IMR-90 (cell line): Measurements from ENCODE around the gene SAFB2. TPM values are rescaled to one million over a fixed set of nuclear protein-coding genes. Genes with fewer than 3 reads are reported as not detected.

Experiments used
- ATAC-seq: fragments of 200-7000 bp; cut with Tn5 transposase; 2 replicates; pipeline ENCODE4 v1.9.1; 2020; ENCODE audit warnings: low read depth, mild to moderate bottlenecking, moderate library complexity
- BruUV-seq: library from RNA; stranded (reverse); fragments of 400-500 nt; replicated peaks from 2 replicates; lab custom pipeline; 2021; lab: Mats Ljungman, UMichigan
- CTCF ChIA-PET: fragments of 300-600 bp; formaldehyde crosslinking; extraction: SDS; loops from one replicate; lab custom pipeline; 2021; ENCODE audit warnings: antibody characterized with exemption; lab: Yijun Ruan, JAX
- POLR2A ChIA-PET: fragments of 300-600 bp; sonication (Branson Sonifier 250); formaldehyde crosslinking; loops from one replicate; lab custom pipeline; 2022; ENCODE audit warnings: antibody characterized with exemption; ENCODE audit not compliant: unreplicated experiment; lab: Charles Lee
- DNase-seq: peaks from one replicate; pipeline ENCODE4 v3.0.0; 2013
- H2AFZ ChIP-seq: replicated peaks from 2 replicates; pipeline ENCODE3; 2013; ENCODE audit warnings: low read length, mild to moderate bottlenecking; ENCODE audit not compliant: poor library complexity
- H2AK5ac ChIP-seq: 2 replicates; pipeline ENCODE4 v1.6.1; 2013; ENCODE audit warnings: low read depth, low read length, inconsistent platforms
- H2AK9ac ChIP-seq: replicated peaks from 2 replicates; pipeline ENCODE3; 2013; ENCODE audit warnings: mild to moderate bottlenecking, low read depth, low read length, moderate library complexity; ENCODE audit not compliant: poor library complexity
- H2BK120ac ChIP-seq: 2 replicates; pipeline ENCODE4 v1.6.1; 2013; ENCODE audit warnings: low read depth, low read length, inconsistent platforms
- H2BK15ac ChIP-seq: 3 replicates; pipeline ENCODE4 v1.6.1; 2013; ENCODE audit warnings: low read depth, low read length, inconsistent platforms
- H2BK20ac ChIP-seq: 2 replicates; pipeline ENCODE4 v1.6.1; 2013; ENCODE audit warnings: low read depth, mild to moderate bottlenecking, inconsistent platforms, low read length, moderate library complexity
- H2BK5ac ChIP-seq: 2 replicates; pipeline ENCODE4 v1.6.1; 2013; ENCODE audit warnings: mild to moderate bottlenecking, low read depth, low read length, inconsistent platforms; ENCODE audit not compliant: poor library complexity, severe bottlenecking
- H3K14ac ChIP-seq: replicated peaks from 2 replicates; pipeline ENCODE4 v1.6.1; 2013; ENCODE audit warnings: low read depth, low read length, inconsistent platforms
- H3K18ac ChIP-seq: 2 replicates; pipeline ENCODE4 v1.6.1; 2013; ENCODE audit warnings: low read depth, low read length, control low read depth
- H3K23ac ChIP-seq: 2 replicates; pipeline ENCODE4 v1.6.1; 2013; ENCODE audit warnings: low read depth, low read length, inconsistent platforms
- H3K27ac ChIP-seq: 2 replicates; pipeline ENCODE4 v1.5.1; 2013; ENCODE audit warnings: mild to moderate bottlenecking, control low read depth, low read length; ENCODE audit not compliant: insufficient read depth
- H3K27me3 ChIP-seq: 2 replicates; pipeline ENCODE4 v1.6.1; 2013; ENCODE audit warnings: low read length; ENCODE audit not compliant: control insufficient read depth, insufficient read depth
- H3K36me3 ChIP-seq: 2 replicates; pipeline ENCODE4 v1.6.1; 2013; ENCODE audit warnings: low read length, mixed read lengths; ENCODE audit not compliant: control insufficient read depth, insufficient read depth
- H3K4ac ChIP-seq: 2 replicates; pipeline ENCODE4 v1.6.1; 2013; ENCODE audit warnings: low read depth, low read length, inconsistent platforms
- H3K4me1 ChIP-seq: 2 replicates; pipeline ENCODE4 v1.6.1; 2013; ENCODE audit warnings: low read length, mixed read lengths; ENCODE audit not compliant: control insufficient read depth, insufficient read depth
- H3K4me2 ChIP-seq: 2 replicates; pipeline ENCODE4 v1.6.1; 2013; ENCODE audit warnings: low read depth, mild to moderate bottlenecking, control low read depth, low read length, moderate library complexity
- H3K4me3 ChIP-seq: 2 replicates; pipeline ENCODE4 v1.5.1; 2013; ENCODE audit warnings: low read depth, mild to moderate bottlenecking, control low read depth, low read length, moderate library complexity; ENCODE audit not compliant: insufficient read depth
- H3K56ac ChIP-seq: 2 replicates; pipeline ENCODE4 v1.6.1; 2013; ENCODE audit warnings: low read length, inconsistent platforms; ENCODE audit not compliant: insufficient read depth; ENCODE audit errors: extremely low read depth
- H3K79me1 ChIP-seq, 2 experiments: 2 replicates each; pipeline ENCODE4 v1.6.1; 2013; ENCODE audit warnings: low read length in 2 of 2, inconsistent platforms in 1 of 2, low read depth in 1 of 2
- H3K9ac ChIP-seq: 2 replicates; pipeline ENCODE4 v1.6.1; 2013; ENCODE audit warnings: low read depth, low read length, control low read depth
- H3K9me1 ChIP-seq: 2 replicates; pipeline ENCODE4 v1.6.1; 2013; ENCODE audit warnings: low read length, inconsistent platforms; ENCODE audit not compliant: insufficient read depth
- H3K9me3 ChIP-seq: 2 replicates; pipeline ENCODE4 v1.6.1; 2013; ENCODE audit warnings: low read length; ENCODE audit not compliant: control insufficient read depth, insufficient read depth
- H4K20me1 ChIP-seq: 2 replicates; pipeline ENCODE4 v1.6.1; 2013; ENCODE audit warnings: low read length, inconsistent platforms; ENCODE audit not compliant: insufficient read depth
- H4K5ac ChIP-seq: 2 replicates; pipeline ENCODE4 v1.6.1; 2013; ENCODE audit warnings: mild to moderate bottlenecking, low read depth, low read length, control low read depth
- H4K8ac ChIP-seq, 2 experiments: 2 replicates each; pipeline ENCODE4 v1.6.1; 2013; ENCODE audit warnings: low read depth in 2 of 2, low read length in 2 of 2, control low read depth in 1 of 2, inconsistent platforms in 1 of 2
- H4K91ac ChIP-seq: 2 replicates; pipeline ENCODE4 v1.6.1; 2013; ENCODE audit warnings: low read depth, low read length, inconsistent platforms; ENCODE audit not compliant: insufficient read depth
- BHLHE40 ChIP-seq: fragments of 150-350 bp; IDR thresholded peaks from 2 replicates; pipeline ENCODE4 v1.6.1; 2016; ENCODE audit warnings: mild to moderate bottlenecking, low read depth, low read length
- CTCF ChIP-seq: conservative IDR thresholded peaks from 2 replicates; pipeline ENCODE4 v1.5.1; 2012; ENCODE audit warnings: mild to moderate bottlenecking, low read depth, low read length, improper control_type of control experiment
- MAFK ChIP-seq: IDR thresholded peaks from 2 replicates; pipeline ENCODE4 v1.6.1; 2012; ENCODE audit warnings: low read depth, low read length, improper control_type of control experiment
- NFE2L2 ChIP-seq: fragments of 150-350 bp; IDR thresholded peaks from 2 replicates; pipeline ENCODE4 v1.6.1; 2016; ENCODE audit warnings: low read depth, mild to moderate bottlenecking, low read length
- POLR2A ChIP-seq: IDR thresholded peaks from 2 replicates; pipeline ENCODE4 v1.6.1; 2012; ENCODE audit warnings: mild to moderate bottlenecking, low read depth, low read length
- RAD21 ChIP-seq: IDR thresholded peaks from 2 replicates; pipeline ENCODE4 v1.6.1; 2012; ENCODE audit warnings: low read length, improper control_type of control experiment
- RCOR1 ChIP-seq: IDR thresholded peaks from 2 replicates; pipeline ENCODE4 v1.6.1; 2012; ENCODE audit warnings: mild to moderate bottlenecking, low read length, improper control_type of control experiment; ENCODE audit not compliant: insufficient replicate concordance
- RFX5 ChIP-seq: IDR thresholded peaks from 2 replicates; pipeline ENCODE4 v1.8.0; 2012; ENCODE audit warnings: low read depth, mild to moderate bottlenecking, low read length, moderate library complexity
- SMC3 ChIP-seq: fragments of 150-350 bp; IDR thresholded peaks from 2 replicates; pipeline ENCODE4 v1.6.1; 2016; ENCODE audit warnings: low read depth, mild to moderate bottlenecking, antibody characterized with exemption, low read length, moderate library complexity
- USF2 ChIP-seq: fragments of 150-350 bp; IDR thresholded peaks from 2 replicates; pipeline ENCODE4 v1.6.1; 2017; ENCODE audit warnings: mild to moderate bottlenecking, antibody characterized with exemption, low read length, low read depth
- WGBS, 2 experiments: methylation state at CpG; one replicate each; pipeline versions ENCODE4 v1.1.5 to v1.1.7; 2013; ENCODE audit warnings: missing lambda C conversion rate in 2 of 2; ENCODE audit not compliant: insufficient read length in 1 of 2; ENCODE audit errors: extremely low coverage in 2 of 2; 5-methylcytosine and 5-hydroxymethylcytosine counted together
- dilution Hi-C: fragments of 300-500 bp; cut with HindIII; formaldehyde crosslinking; loops from one replicate; pipeline ENCODE4 v1.14.3; 2018; ENCODE audit warnings: low sequenced_read_pairs; ENCODE audit not compliant: unreplicated experiment
- in situ Hi-C: fragments of 300-500 bp; cut with MboI; formaldehyde crosslinking; loops from 3 replicates; pipeline ENCODE4 v1.14.3; 2019; ENCODE audit warnings: low sequenced_read_pairs, inconsistent platforms, mixed read lengths
- intact Hi-C: fragments of 100-400 bp; cut with micrococcal nuclease; formaldehyde crosslinking; loops from 2 replicates; pipeline ENCODE4 v1.10.0; 2022
- polyA plus RNA-seq, 3 experiments: library from polyadenylated mRNA; depleted of rRNA; stranded (reverse); fragments of >200 nt; gene quantifications; 2 replicates each; pipeline ENCODE4 v1.2.3, GENCODE V29; 2012; ENCODE audit warnings: low replicate concordance in 1 of 3
- total RNA-seq: library from RNA; depleted of rRNA; stranded (reverse); fragments of >200 nt; gene quantifications from 2 replicates; pipeline ENCODE4 v1.2.3, GENCODE V29; 2012
- TF ChIP-seq, protein P1 (sequence below): fragments of 150-350 bp; IDR thresholded peaks from 2 replicates; pipeline ENCODE4 v1.6.1; 2016; ENCODE audit warnings: low read depth, mild to moderate bottlenecking, low read length, moderate library complexity, borderline replicate concordance

The SAFB2 gene
- total and polyA plus RNA-seq, 2 of the 4 experiments (the other 2 are of a cell fraction) = 11.8 to 26.2 TPM

DNA sequence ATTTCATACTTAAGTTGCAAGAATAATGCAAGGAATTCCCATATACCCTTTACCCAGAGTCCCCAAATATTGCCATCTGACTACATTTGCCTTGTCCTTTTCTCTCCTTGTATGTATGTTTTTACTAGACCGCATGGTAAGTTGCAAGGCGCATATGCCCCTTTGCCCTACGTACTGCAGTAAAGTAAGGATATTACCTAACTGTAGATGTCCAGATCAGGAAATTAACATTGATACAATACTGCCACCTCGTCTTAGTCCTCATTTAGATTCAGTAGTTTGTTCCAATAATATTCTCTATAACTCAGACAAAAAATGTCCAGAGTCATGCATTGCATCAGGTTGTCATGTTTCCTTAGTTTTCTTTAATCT, 9.7 kb upstream of the SAFB2 start:
- Histone ChIP-seq H3K27me3 (no peaks in the 10 kb centered on the region), H2BK15ac (no peak overlapping the region), H3K79me1 (peaks cover 6 to 71% of the 10 kb centered on the region in 2 experiments; a peak in 3 of 4 replicates), H4K5ac (no peak overlapping the region), H2BK5ac (peak overlapping the region; percentile 20), H2BK20ac (no peak overlapping the region), H3K4me3 (no peak overlapping the region), H2AFZ (no peak overlapping the region), H2AK5ac (no peak overlapping the region), H4K8ac (no peak overlapping the region), H4K20me1 (peaks cover 92% of the 10 kb centered on the region), H3K4me2 (no peak overlapping the region), H2AK9ac (no peak overlapping the region), H3K14ac (no peak overlapping the region), H3K9me3 (no peaks in the 10 kb centered on the region), H3K4ac (no peak overlapping the region), H3K18ac (no peak overlapping the region), H3K9ac (no peak overlapping the region), H4K91ac (no peak overlapping the region), H3K23ac (no peak overlapping the region), H3K9me1 (peaks cover 11% of the 10 kb centered on the region), H3K27ac (no peak overlapping the region), H2BK120ac (no peak overlapping the region), H3K36me3 (peaks cover 21% of the 10 kb centered on the region), H3K4me1 (peaks cover 13% of the 10 kb centered on the region), H3K56ac (no peak overlapping the region)
- BruUV-seq = no TSS peak
- intact Hi-C loops (no loop called here), dilution Hi-C loops (no loop called here), in situ Hi-C loops (no loop called here)
- DNase-seq (no peak), ATAC-seq (no peak)
- no peak for TF ChIP-seq NFE2L2
- no peak for TF ChIP-seq SMC3
- no peak for TF ChIP-seq RCOR1
- no peak for TF ChIP-seq CTCF
- TF ChIP-seq BHLHE40 = no peak
- no peak for TF ChIP-seq USF2
- no peak for TF ChIP-seq RAD21
- TF ChIP-seq, protein P1, sequence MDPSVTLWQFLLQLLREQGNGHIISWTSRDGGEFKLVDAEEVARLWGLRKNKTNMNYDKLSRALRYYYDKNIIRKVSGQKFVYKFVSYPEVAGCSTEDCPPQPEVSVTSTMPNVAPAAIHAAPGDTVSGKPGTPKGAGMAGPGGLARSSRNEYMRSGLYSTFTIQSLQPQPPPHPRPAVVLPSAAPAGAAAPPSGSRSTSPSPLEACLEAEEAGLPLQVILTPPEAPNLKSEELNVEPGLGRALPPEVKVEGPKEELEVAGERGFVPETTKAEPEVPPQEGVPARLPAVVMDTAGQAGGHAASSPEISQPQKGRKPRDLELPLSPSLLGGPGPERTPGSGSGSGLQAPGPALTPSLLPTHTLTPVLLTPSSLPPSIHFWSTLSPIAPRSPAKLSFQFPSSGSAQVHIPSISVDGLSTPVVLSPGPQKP = no peak
- TF ChIP-seq MAFK = no peak
- no peak for TF ChIP-seq POLR2A
- no peak for TF ChIP-seq RFX5
- ChIA-PET POLR2A (no interaction called here), CTCF (no interaction called here)
- WGBS, 2 experiments = no CpG with 5 or more reads among the region's 4 CpGs
